Esophagus squamous epithelium (tissue), 5 donors: Measurements from ENCODE around the gene CENPU. TPM values are rescaled to one million over a fixed set of nuclear protein-coding genes. Genes with fewer than 3 reads are reported as not detected.

ENCODE experiments used
- DNase-seq: peaks from one replicate; lab custom pipeline; 2025; lab: John Stamatoyannopoulos, UW
- H3K27ac ChIP-seq, 4 donors: fragments of 200-600 bp; sonication (generic); one replicate each; pipeline ENCODE4 v1.5.1; 2016 to 2019; ENCODE audit warnings: mild to moderate bottlenecking in 1 of 4
- H3K27me3 ChIP-seq, 4 donors: fragments of 200-600 bp; sonication (generic); 1 replicate in 3 of 4; 2 replicates in 1 of 4; pipeline versions ENCODE4 v1.5.1 to v1.6.0; 2017 to 2021; ENCODE audit warnings: antibody characterized with exemption in 1 of 4
- H3K36me3 ChIP-seq, 3 donors: fragments of 200-600 bp; sonication (generic); one replicate each; pipeline ENCODE4 v1.5.1; 2016 to 2019
- H3K4me1 ChIP-seq, 3 donors: fragments of 200-600 bp; sonication (generic); one replicate each; pipeline ENCODE4 v1.5.1; 2017 to 2019
- H3K4me3 ChIP-seq, 4 donors: fragments of 200-600 bp; sonication (generic); 1 replicate in 3 of 4; 2 replicates in 1 of 4; pipeline ENCODE4 v1.5.1; 2016 to 2019; ENCODE audit warnings: mild to moderate bottlenecking in 2 of 4, moderate library complexity in 1 of 4
- H3K9me3 ChIP-seq, 3 donors: fragments of 200-600 bp; sonication (generic); one replicate each; pipeline ENCODE4 v1.5.1; 2016 to 2019
- CTCF ChIP-seq, 6 experiments: fragments of 450-650 bp in 4 of 6; fragments of 200-600 bp in 2 of 6; sonication (generic) in 2 of 6; IDR thresholded peaks; one replicate each; pipeline ENCODE4 v1.5.1; 2016 to 2019; ENCODE audit warnings: antibody characterized with exemption in 6 of 6, mild to moderate bottlenecking in 4 of 6, moderate library complexity in 4 of 6
- POLR2A ChIP-seq, 4 donors: fragments of 450-650 bp; IDR thresholded peaks; one replicate each; pipeline ENCODE4 v1.6.1; 2017; ENCODE audit warnings: antibody characterized with exemption in 4 of 4, mild to moderate bottlenecking in 4 of 4, moderate library complexity in 3 of 4
- WGBS, 2 donors: methylation state at CpG; one replicate each; pipeline ENCODE4 v1.1.5; 2018; 5-methylcytosine and 5-hydroxymethylcytosine counted together
- intact Hi-C: fragments of 100-400 bp; cut with DNase I; formaldehyde crosslinking; loops from one replicate; pipeline ENCODE4 v1.15.0; 2022
- total RNA-seq, 4 donors: library from RNA; depleted of rRNA; stranded (reverse); fragments of >200 nt; gene quantifications; one replicate each; pipeline ENCODE4 v1.1.0, GENCODE V29; 2016
- donor health status: DM: yes; HTN: yes; CAD: no.

CENPU gene
- total RNA-seq, 4 donors from 2014 or later: 4.8 to 34.6 (median 18.1) TPM

DNA sequence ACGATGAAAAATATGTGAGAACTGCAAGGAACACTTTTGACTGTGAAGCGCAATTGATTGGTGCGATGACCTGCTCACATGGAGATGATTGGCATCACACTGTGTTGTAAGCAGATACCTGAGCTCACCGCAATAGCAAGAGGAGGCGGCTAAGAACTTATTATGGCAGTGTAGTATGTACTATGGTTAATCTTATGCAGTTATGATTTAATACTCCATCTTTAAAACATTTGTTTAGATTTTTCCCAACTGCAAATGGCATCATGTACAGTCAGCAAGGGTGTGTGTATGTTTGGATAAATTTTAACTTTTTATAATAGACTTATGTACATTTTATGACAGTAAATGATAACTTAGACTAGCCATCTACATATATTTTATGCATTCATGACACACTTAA, 58.9 kb downstream of the CENPU start:
- Histone ChIP-seq H3K36me3 (peaks cover 0 to 49% (median 8%) of the 10 kb centered on the region in 3 donors), H3K4me1 (peaks cover 0 to 15% (median 0%) of the 10 kb centered on the region in 3 donors), H3K27me3 (no peaks in the 10 kb centered on the region), H3K9me3 (no peaks in the 10 kb centered on the region), H3K27ac (no peak overlapping the region), H3K4me3 (no peak overlapping the region)
- no peak for TF ChIP-seq POLR2A (IDR thresholded peaks at IDR 0.05)
- no peak for TF ChIP-seq CTCF (IDR thresholded peaks at IDR 0.05)
- intact Hi-C loops: no loop called here
- 92 to 97% methylated on average over 5 of the region's 5 CpGs for WGBS, 2 donors
- DNase-seq: no peak

DNA sequence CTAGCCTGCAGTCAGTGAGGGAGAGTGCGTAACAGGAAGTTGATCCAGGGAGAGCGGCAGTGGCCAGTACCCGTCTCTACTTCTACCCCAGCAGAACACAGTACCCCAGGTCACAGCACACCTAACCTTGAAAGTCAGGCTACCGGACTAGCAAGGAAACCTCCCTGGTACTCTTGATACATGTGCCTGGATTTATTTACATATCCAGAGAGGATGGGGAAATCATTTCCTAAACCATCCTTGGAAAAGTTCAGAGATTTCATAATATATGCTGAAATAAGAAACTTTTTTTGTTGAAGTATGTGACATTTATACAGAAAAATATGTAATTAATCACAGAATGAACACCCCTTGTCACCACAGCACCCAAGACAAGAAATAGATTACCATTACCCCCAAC, 59.9 kb downstream of the CENPU start:
- no peak for DNase-seq
- Histone ChIP-seq H3K27ac (no peak overlapping the region), H3K36me3 (peaks cover 0 to 50% (median 8%) of the 10 kb centered on the region in 3 donors), H3K4me1 (peaks cover 0 to 21% (median 0%) of the 10 kb centered on the region in 3 donors), H3K4me3 (no peak overlapping the region), H3K27me3 (no peaks in the 10 kb centered on the region), H3K9me3 (no peaks in the 10 kb centered on the region)
- TF ChIP-seq CTCF (IDR thresholded peaks at IDR 0.05): no peak
- TF ChIP-seq POLR2A (IDR thresholded peaks at IDR 0.05): no peak
- 87 to 95% methylated on average over 3 to 4 of the region's 4 CpGs for WGBS, 2 donors
- intact Hi-C loops: no loop called here

GRCh38 chr4:184672741-184673140, 61.2 kb downstream of the CENPU start:
- peaks cover 0 to 58% (median 8%) of the 10 kb centered on the region in 3 donors for H3K36me3 ChIP-seq
- H3K27me3 ChIP-seq: no peaks in the 10 kb centered on the region
- intact Hi-C loops: no loop called here
- TF ChIP-seq CTCF (IDR thresholded peaks at IDR 0.05) (no peak), POLR2A (IDR thresholded peaks at IDR 0.05) (no peak)
- 95% methylated on average over 6 of the region's 6 CpGs for WGBS, 2 donors
- no peak overlapping the region for H3K4me3 ChIP-seq
- no peaks in the 10 kb centered on the region for H3K9me3 ChIP-seq
- H3K4me1 ChIP-seq: peaks cover 0 to 28% (median 0%) of the 10 kb centered on the region in 3 donors
- no peak overlapping the region for H3K27ac ChIP-seq
- no peak for DNase-seq

DNA sequence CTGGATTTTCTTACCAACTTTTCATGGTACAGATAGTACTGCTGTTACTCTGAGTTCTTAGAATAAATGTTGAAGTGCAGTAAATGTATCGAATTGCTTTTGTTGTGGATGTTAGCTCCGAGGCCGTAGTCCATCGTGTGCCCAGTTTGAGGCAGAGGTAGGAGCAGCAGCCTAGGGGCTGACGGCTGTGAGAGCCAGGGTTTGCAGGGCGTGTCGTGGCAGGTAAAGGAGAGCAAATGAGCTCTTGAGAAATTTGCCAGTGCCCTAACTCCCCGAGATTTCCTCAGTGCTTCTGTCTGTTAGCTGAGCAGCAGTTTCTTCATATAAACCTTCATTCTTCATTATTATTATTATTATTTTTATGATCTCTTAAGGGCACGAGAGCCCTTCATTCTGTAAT, 62.8 kb downstream of the CENPU start:
- no peak for TF ChIP-seq POLR2A (IDR thresholded peaks at IDR 0.05)
- no peak for TF ChIP-seq CTCF (IDR thresholded peaks at IDR 0.05)

GRCh38 chr4:184669251-184669650, 64.6 kb downstream of the CENPU start:
- Histone ChIP-seq H3K4me1 (peaks cover 0 to 28% (median 0%) of the 10 kb centered on the region in 3 donors), H3K27me3 (no peaks in the 10 kb centered on the region), H3K4me3 (no peak overlapping the region), H3K36me3 (peaks cover 0 to 75% (median 11%) of the 10 kb centered on the region in 3 donors), H3K27ac (peak overlapping the region in 1 of 4 donors; percentile 5), H3K9me3 (no peaks in the 10 kb centered on the region)
- 75 to 90% methylated on average over 4 to 7 of the region's 7 CpGs for WGBS, 2 donors
- TF ChIP-seq POLR2A (IDR thresholded peaks at IDR 0.05) (no peak), CTCF (IDR thresholded peaks at IDR 0.05) (no peak)
- intact Hi-C loops: no loop called here
- DNase-seq: no peak

More for the DNA sequence above, 62.8 kb downstream of the CENPU start:
- Histone ChIP-seq H3K9me3 (no peaks in the 10 kb centered on the region), H3K27me3 (no peaks in the 10 kb centered on the region), H3K27ac (no peak overlapping the region), H3K36me3 (peaks cover 0 to 75% (median 11%) of the 10 kb centered on the region in 3 donors), H3K4me3 (no peak overlapping the region), H3K4me1 (peaks cover 0 to 28% (median 0%) of the 10 kb centered on the region in 3 donors)
- intact Hi-C loops: no loop called here
- DNase-seq: no peak
- 51 to 62% methylated on average over 9 of the region's 9 CpGs for WGBS, 2 donors
